HG03139 (cell line): ENCODE measurements around the gene ACTG1.

Experiments used
- ATAC-seq: cut with Tn5 transposase; IDR thresholded peaks from one replicate; pipeline ENCODE4 v1.9.1; 2021; ENCODE audit not compliant: unreplicated experiment

Gene ACTG1

DNA sequence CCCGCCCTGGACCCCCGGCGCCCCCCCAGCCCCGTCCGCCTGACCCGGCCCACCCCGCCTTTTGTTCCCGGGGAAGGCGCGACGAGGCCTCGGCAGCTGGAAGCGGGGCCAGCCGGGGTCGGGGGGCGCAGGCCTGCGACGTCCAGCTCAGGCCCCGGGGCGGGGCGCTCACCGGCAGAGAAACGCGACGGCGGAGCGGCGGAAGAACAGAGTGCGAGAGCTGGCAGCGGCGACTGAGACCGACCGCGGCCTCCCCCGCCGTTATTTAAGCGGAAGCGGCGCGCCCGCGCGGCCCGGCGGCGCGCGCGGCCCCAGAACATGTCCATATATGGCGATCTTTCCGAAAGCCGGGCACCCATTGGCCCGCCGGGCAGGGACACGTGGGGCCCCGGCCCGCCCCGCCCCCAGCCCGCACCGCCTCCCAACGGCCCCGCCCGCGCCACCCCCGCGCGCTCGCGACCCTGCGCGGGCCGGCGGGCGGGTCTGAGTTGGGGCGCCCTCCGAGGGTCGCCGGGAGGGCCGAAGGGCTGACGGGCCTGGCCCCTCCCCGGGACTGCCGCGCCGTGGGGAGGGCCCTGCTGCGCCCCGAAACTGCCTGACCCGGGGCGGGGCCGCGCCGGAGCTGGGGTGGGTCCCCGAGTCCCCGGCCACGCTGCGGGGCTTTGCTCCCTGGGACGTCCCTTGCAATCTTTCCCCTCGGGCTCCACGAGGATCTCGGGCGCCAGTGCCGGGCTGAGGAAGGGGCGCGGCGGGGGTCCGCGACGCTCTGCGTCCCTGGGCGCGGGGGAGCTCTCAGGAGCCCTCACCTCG, at the start of gene ACTG1:
TSS of gene ACTG1 (minus strand) at position 238 of the 810 bp plus-strand sequence. CDS start 445 bp downstream, outside the sequence.
- ATAC-seq, result peak; percentile 31

DNA sequence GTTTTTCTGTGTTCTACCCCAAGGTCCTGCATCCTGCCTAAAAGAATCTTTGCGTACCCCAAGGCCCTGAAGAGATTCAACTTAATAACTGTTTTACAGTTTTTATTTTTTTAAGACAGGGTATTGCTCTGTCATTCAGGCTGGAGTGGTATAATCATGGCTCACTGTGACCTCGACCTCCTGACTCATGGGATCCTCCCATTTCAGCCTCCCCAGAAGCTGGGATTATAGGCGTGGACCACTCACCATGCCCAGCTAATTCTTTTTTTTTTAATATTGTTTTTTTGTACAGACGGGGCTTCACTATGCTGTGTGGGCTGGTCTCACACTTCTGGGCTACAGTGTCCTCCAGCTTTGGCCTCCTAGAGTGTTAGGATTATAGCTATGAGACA, 48.9 kb upstream of the ACTG1 start:
- no peak for ATAC-seq

DNA sequence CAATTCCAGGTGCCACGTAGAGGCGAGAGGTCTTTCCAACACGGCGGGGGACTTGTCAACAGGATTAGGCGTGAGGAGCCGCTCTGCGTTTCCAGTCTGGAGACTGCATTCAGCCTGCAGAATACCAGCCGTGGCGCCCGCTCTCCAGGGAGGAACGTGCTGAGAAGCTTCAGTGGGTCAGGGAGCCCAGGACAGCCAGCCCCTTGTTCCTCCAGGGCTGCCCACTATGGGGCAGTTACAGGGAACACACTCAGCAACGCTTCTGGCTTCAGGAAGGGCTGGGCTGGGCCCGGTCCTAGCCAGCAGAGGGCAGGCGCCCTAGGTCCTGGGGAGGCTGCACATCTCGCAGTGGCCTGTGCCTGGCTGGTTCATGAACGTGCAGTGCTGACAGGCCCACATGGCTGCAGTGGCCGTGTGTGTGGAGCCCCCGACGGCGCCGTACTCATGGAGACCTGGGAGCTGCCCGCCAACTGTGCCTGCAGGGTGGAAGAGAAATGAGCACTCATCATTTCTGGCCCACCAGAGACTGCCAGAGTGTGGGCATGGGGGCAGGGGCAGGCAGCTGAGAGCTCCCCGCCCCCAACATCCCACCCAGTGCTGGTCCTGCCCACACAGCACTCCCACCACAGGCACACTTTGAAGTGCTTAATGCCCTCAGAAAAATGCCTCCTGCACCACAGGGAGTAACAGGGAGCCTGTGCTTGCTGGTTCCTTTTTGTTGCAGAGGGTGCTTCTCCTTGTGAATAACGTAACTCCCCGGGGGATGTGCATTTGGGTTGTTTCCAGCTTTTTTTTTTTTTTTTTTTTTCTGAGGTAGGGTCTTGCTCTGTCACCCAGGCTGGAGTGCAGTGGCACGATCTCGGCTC, 46.6 kb upstream of the ACTG1 start:
- no peak for ATAC-seq

DNA sequence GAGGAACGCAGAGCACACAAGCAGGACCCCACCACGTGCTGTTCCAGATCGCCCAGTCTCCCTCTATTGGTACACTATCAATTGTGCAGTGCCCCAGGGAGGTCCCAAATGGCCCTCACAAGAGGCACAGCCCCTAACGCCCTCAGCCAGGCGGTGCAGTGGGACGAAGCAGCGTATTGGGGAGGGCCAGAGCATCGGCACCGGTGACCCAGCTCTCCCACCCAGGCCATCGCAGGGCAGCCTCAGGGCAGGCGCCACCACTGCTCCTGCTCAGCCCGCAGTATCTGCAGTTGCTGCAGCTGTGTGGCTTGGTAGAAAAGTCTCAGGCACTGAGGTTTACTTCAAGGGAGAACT, 45.5 kb upstream of the ACTG1 start:
- no peak for ATAC-seq

DNA sequence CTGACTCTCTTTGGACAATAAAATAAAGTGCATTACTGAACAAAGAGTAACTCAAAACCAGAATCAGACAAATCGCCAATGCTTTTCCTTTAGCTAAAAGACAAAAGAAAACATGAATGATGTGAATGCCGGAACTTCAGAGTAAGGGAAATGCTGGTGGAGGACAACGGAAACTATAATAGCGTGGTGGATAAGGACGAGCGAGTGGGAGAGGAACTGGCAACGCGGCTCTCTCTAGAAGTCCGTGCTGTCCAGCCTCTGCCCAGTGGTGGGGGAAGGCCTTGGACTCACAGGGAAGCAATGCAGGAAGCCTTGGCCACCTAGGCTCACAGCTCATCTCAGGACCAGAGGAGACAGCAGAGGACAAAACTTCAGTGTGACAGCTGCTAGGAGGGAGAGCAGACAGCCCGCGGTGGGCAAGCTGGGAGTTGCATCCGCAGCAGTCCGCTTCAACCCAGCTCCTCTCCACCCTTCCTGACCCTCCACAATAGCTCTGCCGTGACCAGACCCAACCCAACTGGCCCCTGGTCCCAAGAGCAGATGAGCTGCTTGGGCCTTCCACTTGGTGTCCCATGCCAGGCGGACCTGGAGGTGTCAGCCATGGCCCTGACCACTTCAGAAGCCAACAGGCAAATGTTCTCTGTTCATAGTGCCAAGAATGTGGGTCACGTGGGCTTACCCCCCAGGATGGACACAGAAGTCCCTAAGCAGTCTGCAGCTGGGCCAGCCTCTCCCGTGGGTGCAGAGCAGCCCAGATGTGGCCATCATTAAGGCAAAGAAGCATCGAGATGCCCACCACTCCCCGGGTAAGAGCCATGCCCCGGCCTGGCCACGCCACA, 44.9 kb upstream of the ACTG1 start:
- no peak for ATAC-seq

DNA sequence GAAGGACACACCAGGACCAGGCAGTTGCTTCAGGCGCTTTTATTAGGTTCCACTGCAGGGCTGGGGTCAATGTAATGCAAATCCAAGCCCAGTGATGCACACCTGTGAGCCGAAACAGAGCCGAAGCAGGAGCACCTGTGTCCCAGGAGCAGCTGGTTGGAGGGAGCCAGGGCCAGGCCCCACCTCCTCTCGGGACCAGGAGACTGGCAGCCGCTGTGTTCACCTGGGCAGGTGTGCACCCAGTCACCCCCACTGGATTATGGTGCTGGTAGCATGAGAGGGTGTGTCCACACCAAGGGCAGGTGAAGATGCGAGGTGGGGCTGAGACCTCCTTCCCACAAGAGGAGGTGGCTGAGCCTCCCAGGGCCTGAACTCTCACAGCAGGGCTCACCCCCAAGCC, 44.3 kb upstream of the ACTG1 start:
- ATAC-seq, result no peak

DNA sequence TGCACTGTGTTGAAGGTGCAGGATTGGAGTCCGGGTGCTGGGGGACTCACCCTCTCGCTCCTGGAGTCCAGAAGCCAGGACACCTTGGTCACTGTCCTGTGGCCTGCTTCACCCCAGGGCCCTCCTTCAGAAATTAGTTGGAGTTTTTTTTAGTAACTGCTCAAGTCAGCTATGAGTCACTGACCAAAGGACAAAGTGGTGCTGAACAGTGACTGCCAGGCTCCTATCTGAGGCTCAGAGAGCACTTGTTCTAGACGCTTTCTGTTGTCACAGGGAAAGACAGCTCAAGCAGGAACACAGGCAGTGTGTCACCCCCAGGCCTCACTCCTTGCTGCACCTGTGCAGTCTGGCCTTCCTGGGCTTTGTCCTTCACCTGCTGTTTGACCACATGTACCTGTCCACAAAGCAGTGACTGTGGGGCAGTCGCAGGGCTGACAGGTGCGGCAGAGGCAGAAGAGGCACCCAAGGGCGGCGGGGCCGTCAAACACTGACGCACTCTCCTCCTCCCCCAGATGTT, 43.6 kb upstream of the ACTG1 start:
- no peak for ATAC-seq

DNA sequence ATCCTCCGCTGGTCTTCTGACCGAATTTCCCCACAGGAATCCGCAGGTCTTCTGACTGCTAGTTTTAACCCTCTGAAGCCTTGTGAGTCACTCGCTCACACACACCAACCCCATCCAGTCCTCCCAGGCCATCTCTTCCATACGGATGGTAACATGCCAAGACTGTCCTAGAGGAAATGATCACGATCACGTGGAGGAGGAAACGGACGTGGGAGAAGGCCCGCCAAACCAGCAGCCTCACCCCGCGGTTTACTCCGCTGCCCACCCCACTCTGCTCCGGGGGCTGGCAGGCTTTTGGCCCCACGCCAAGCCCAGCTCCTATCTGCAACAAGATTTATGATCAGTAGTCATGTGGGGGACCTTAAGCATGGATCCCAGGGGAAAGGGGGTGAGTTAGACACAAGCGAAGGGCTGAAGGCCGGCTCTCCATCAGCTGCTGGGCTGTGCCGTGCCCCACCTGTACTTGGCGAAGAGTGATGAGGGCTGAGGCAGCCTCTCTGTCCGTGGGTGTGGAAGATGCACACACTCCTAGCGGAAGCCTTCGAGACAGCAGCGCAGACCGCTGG, 41.1 kb upstream of the ACTG1 start:
- ATAC-seq, result no peak

DNA sequence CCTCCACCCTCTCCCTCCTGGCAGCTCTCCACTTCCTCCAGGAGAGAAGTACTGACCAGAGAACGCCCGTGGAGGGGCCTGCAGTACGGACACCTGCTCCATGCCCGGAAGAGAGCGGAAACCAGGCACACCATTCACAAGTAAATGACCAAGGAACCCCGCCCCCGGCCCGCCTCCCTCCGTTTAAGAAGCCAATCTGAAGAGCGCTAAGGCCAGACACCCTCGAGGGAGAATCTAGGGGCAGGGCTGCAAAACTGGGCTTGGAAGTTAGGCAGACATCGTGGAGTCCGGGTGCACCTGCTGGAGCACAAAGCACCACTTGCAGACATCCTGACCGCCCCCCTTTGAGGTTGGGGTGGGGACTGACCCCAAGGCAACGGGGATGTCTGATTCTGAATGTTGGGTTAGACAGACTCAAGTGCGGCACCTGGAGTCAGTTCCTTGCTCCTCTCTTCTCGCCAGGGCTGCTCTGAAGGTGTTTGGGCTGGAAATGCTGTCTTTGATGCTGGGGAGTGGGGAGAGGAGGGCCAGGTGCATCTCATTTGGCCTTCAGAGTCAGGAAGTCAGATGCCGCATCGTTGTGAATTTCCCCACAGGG, 40.5 kb upstream of the ACTG1 start:
- ATAC-seq, result no peak

DNA sequence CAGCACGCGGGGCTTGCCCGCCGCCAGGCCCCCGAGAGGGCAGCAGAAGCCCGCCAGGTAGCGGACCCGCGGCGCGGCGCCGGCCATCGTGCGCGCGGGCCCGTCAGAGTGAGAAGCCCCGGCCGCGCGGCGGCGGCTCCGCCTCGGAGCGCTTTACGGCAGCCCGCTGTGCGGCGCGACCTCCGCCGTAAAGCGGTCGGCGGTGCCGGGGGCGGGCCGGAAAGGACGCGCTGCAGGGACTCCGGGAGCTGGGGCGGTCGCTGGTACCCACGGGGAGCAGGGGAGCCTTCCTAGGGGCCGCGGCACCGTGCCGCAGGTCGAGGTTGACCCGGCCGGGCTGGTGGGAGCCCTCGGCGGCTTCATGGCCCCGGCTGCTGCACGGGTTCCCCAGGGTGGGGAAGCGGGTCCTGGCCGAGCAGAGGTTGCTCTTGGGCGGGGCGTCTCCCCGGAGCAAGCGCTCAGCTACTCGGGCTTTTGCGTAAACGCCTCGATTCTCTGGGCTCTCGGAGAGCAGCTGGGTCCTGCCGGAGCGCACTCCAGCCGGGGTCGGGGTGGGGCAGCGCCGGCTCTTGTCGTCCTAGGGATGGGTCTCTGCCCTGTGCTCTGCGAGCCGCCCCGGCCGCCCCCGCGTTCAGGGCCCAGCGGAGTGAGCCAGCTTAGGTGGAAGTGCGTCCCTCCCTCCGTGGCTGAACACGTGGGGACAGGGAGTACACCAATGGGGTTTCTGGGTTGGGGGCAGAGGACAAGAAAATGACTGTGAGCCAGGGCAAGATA, 39.8 kb upstream of the ACTG1 start, which contains the start of gene FAAP100:
TSS of gene FAAP100 (minus strand) at position 110 of the 774 bp plus-strand sequence. CDS start at position 87, 23 bp downstream.
- no peak for ATAC-seq

DNA sequence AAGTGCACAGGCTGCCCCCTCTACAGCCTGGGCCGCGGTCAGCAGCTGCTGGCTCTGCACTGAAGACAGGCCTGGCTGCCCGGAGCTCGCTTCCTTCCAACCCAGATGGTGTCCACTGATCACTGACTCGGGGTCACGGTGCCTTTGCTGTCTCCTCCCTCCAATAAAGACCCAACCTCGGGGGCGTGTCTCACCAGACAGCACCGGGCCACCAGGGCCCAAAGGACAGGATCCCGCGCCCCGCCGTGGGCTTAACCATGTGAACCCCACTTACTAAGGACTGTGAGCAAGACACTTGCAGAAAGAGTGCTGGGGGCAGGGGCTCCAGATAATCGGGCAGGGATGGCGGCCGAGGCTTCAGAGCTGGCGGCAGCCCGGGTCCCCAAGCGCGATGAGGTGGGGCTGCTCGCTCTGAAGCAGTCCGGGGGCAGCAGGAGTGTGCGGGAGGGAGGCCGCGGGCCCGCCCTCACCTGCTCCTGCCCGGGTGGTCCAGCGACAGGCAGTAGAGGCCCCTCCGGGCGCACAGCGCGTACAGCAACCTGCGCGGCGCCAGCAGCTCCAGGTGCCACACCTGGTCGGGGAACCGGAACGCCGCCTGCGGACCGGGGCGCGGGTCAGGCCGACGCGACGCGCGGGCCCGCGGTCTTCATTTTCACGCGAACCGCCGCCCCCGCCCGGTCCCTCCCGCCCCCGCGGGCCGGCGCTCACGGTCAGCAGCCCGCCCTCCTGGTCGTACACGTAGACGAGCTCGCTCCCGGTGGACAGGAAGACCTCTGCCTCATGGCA, 39.1 kb upstream of the ACTG1 start:
- ATAC-seq, result no peak

DNA sequence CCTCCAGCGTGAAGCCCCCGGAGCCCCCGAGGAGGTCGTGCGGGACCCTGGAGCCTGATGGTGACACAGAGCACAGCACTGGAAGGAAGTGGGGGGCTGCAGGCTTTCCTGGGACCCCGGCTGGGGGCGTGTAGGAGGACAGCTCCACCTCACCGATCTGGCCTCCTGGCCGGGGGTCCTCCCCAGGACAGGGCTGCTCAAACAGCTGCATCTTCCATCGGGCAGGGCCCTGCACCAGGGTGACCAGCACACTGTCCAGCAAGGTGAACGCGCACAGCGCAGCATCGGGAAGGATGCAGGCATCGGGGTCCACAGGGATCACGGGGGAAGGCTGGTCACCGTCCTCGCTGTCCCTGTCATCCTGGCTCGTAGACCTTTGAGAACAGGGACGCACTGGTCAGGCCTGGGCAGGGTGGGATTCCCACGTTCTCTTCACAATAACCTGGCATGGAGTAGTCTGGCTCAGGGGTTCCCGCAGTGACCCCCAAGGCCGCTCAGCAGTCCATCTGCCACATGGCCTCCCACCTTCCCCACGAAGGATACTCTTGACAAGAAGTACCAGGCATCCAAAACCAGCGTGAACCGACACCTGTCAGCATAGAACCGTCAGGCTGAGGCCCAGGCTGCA, 38.3 kb upstream of the ACTG1 start:
- no peak for ATAC-seq

DNA sequence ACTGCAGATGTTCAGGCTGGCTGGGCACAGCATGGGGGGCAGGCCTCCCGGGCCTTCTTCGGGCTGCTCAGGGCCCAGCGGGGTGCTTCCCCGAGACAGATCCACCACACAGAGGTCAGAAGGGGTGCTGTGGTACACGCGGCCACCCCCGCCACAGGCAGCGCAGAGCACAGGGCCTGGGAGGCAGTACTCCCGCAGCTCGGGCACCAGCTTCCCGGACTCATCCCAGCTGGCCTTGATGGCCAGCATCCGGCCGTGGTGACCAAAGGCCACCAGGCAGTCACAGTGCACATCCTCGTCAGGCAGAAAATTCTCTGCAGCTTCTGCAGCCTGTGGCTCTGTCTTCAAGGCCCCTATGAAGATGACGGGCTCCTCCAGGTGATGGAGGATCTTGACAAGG, 37.7 kb upstream of the ACTG1 start:
- no peak for ATAC-seq

DNA sequence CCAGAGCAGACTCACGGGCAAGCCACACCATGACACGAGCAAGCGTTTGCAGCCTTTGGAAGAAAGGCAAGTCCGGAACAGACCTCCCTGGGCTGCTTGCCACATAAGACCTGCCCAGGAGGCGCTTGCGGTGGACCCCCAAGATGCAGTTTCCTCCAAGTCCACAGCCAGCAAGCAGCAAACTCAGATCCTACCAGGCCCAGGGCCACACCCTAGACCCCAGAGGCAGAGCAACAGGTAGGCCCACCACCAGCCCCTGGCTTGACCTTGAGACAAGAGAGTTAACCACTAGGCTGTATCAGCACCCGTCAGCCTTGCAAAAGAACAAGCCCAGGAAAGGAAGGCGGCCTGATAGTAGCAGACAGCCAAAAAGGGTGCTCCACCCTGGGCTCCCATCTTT, 37.2 kb upstream of the ACTG1 start:
- no peak for ATAC-seq

DNA sequence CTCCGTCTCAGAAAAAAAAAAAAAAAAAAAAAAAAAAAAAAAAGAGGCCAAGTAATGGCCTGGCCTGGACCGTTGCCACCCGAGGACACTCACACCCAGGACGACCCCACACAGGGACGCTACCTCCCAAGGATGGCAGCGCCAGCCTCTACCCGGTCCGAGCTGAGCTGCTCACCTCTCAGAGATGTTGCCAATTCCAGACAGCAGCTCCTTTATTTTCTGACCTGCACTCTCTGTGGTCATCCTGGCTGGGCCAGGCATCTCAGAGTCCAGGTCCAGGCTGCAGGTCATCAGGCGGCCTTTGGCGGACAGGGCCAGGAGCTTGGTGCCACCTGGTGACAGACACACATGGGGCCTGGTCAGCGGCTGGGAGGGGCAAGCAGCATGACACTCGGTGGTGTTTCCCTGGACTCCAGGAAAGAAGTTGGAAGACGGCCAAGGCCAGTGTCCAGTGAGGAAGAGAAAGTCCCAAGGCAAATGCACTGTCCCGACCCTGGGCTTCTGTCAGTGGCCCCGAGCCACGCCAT, 36.5 kb upstream of the ACTG1 start:
- ATAC-seq, result no peak

DNA sequence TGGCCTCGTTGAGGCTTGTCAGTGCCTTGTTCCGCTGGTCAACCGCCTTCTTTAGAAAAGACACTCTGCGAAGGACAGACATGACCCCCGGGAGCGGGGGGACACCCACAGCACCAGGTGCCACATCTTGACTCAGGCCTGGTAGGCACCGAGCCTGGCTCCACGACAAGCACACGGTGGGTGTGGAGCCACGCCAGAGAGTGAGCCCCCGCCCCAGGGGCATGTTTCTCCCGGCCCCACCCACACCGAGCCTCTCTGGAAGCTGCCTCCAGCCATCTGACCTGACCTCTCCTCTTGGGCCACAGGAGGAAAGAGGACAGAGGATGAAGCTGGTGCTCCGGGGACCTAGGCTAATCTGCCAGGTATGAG, 35.0 kb upstream of the ACTG1 start:
- no peak for ATAC-seq

DNA sequence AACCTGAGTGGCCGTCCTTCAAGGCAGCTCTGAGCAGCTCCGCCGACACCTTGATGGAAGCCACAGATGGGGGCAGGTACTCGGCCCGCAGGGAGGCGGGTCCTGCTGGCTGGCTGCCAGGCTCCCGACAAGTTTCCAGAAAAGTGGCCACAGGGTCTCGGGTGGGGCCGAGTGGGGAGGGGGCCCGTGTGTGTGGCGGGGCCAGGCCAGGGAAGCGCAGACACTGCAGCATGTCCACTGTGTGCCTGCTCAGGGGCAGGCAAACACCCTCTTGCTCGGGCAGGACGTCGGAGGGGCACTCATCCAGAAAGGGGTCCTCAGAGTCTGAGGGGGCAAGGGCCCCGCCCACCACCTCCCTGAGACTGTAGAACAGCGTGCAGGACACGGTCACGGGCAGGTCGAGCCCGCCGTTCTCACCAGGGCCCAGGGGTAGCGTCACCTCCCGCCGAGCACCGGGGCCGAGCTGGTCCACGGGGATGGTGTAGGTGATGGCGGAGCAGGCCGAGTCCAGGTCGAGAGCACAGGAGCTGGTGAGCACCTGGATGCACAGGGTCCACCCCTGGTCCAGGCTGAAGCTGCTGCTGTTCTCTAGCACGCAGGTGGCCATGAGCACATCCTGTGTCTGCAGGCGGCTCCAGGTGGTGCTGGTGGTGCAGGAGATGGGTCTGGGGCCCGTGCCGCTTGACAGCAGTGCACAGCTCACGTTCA, 34.5 kb upstream of the ACTG1 start:
- ATAC-seq, result no peak
